HG03045 (cell line): ENCODE results near the gene GBA2.

Experiments used
- ATAC-seq: cut with Tn5 transposase; IDR thresholded peaks from one replicate; pipeline ENCODE4 v1.9.1; 2021; ENCODE audit warnings: mild to moderate bottlenecking, moderate library complexity; ENCODE audit not compliant: unreplicated experiment

Gene GBA2

GRCh38 chr9:35717132-35717870, 31.7 kb downstream of the GBA2 start:
- ATAC-seq = no peak

GRCh38 chr9:35716230-35716629, 32.8 kb downstream of the GBA2 start:
- no peak for ATAC-seq

- ATAC-seq = no peak
Observed at GRCh38 chr9:35714579-35715252, 34.3 kb downstream of the GBA2 start.

GRCh38 chr9:35714123-35714522, 34.9 kb downstream of the GBA2 start:
- ATAC-seq = no peak

GRCh38 chr9:35713578-35713977, 35.5 kb downstream of the GBA2 start:
- ATAC-seq = no peak

- no peak for ATAC-seq
Observed at GRCh38 chr9:35712762-35713400, 36.1 kb downstream of the GBA2 start.

- ATAC-seq = no peak
Observed at GRCh38 chr9:35711501-35712428, 37.3 kb downstream of the GBA2 start.

GRCh38 chr9:35710818-35711500, 38.1 kb downstream of the GBA2 start:
- no peak for ATAC-seq

- ATAC-seq = no peak
Observed at GRCh38 chr9:35708146-35708545, 40.9 kb downstream of the GBA2 start.

GRCh38 chr9:35706951-35707350, 42.1 kb downstream of the GBA2 start:
- ATAC-seq = no peak

- ATAC-seq = no peak
Observed at GRCh38 chr9:35705836-35706430, 43.1 kb downstream of the GBA2 start.

GRCh38 chr9:35705372-35705771, 43.7 kb downstream of the GBA2 start:
- ATAC-seq = no peak

- ATAC-seq = no peak
Observed at GRCh38 chr9:35703906-35704672, 44.9 kb downstream of the GBA2 start.

- no peak for ATAC-seq
Observed at GRCh38 chr9:35702696-35703095, 46.3 kb downstream of the GBA2 start.

- no peak for ATAC-seq
Observed at GRCh38 chr9:35700942-35701341, 48.1 kb downstream of the GBA2 start.

- ATAC-seq = no peak
Observed at GRCh38 chr9:35700031-35700430, 49.0 kb downstream of the GBA2 start.

GRCh38 chr9:35698231-35698630, 50.8 kb downstream of the GBA2 start:
- ATAC-seq = no peak

GRCh38 chr9:35697486-35697885, 51.5 kb downstream of the GBA2 start:
- no peak for ATAC-seq

GRCh38 chr9:35696520-35697215, 52.4 kb downstream of the GBA2 start:
- peak; percentile 82 for ATAC-seq
